ENCODE measurements around the gene POLR2L.

Gene POLR2L

GRCh38 chr11:869399-870126 is 27.2 kb upstream of the POLR2L start:
- in situ Hi-C loops (cut with HindIII; ENCODE audit: low sequenced_read_pairs), result no loop called here

DNA sequence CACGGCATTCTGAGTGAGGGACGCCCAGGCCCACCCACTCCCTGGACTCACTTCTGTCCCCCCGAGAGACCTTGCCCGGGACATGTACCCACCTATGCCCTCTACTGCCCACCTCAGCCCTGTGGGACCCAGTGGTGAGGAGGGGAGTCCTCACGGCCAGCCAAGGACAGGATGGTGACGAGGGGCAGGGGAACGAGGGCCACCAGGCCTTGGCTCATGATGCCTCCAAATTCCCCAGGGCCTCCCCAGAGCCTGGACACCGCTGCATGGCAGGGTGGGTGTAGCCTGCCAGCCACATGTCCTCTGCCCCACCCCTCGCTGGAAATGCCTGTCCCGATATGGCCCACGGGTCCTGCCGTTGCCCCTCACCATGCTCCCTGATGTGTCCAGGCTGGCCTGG is 26.5 kb upstream of the POLR2L start:
- in situ Hi-C loops (cut with HindIII; ENCODE audit: low sequenced_read_pairs), result no loop called here

- in situ Hi-C loops (cut with HindIII; ENCODE audit: low sequenced_read_pairs), result no loop called here
Observed at GRCh38 chr11:868394-868793, 26.1 kb upstream of the POLR2L start.

- in situ Hi-C loops (cut with HindIII; ENCODE audit: low sequenced_read_pairs), result no loop called here
Observed at GRCh38 chr11:867856-868358, 25.6 kb upstream of the POLR2L start.

DNA sequence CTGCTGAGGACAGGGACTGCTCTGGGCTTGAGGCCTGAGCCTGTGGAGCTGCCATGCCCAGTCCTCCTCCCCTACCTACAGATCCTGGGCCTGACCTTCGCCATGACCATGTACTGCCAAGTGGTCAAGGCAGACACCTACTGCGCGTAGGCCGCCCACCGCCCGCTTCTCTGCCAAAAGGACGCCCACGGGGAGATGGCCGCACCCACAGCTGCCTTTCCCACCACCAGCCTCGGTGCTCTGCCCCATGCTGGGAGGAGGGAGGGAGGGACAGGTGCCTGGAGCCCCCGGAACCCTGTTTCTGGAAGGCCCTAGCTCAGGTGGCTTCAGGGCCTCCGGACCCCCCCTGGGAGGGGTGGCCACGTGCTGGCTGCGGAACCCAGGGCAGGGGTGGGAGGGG is 24.2 kb upstream of the POLR2L start:
- in situ Hi-C loops (cut with HindIII; ENCODE audit: low sequenced_read_pairs), result no loop called here

DNA sequence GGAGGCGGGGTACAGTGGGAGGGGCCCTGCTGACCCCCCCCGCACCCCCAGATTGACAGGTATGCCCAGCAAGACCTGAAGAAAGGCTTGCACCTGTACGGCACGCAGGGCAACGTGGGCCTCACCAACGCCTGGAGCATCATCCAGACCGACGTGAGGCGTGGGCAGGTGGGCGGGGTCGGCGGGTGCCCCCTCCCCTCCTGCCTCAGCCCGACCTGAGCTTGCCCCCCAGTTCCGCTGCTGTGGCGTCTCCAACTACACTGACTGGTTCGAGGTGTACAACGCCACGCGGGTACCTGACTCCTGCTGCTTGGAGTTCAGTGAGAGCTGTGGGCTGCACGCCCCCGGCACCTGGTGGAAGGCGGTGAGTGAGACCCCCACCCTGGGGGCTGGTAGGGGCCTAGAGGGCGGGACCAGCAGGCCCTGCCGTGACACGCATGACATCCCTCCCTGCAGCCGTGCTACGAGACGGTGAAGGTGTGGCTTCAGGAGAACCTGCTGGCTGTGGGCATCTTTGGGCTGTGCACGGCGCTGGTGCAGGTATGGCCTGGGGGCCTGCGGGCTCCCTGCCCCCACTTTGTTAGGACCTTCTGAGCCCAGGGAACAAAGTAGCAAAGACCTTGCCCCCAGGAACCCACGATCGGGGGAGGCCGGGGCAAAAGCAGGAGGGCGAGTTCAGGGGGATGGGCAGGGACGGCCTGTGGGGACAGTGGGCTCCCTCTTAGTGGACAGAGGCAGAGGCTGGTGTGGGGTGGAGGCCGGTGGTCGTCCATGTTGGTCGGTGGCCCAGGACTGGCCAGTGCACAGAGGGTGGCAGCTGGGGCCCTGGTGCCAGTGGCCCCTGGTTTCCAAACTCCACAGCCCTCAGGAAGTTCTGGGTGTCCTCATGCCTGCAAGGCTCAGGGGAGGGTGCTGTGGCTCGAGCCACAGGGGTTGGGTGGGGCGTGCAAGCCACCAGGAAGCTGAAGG is 23.4 kb upstream of the POLR2L start:
- in situ Hi-C loops (cut with HindIII; ENCODE audit: low sequenced_read_pairs), result no loop called here

DNA sequence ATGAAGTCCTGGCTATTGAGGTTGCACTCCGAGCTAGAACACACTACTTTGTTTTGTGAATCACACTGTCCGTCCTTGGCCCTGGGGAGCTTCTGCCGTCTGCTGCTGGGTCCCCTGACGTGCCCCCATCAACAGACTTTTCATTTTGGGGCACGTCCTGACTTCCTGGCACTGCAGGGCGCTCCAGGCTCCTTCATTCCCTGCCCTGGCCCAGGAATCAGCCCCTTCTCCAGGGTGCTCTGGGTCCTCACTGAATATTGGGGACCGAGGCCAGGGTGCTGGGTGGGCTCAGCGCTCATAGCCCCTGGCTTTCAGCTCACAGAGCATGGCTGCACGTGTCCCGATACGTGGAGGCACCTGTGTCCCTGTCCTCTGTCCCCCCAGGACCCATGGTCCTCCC is 22.6 kb upstream of the POLR2L start:
- in situ Hi-C loops (cut with HindIII; ENCODE audit: low sequenced_read_pairs), result loop anchor here (5.0 kb wide), 1 partner anchor 47 kb away; the partner anchor contains the start of gene CHID1

DNA sequence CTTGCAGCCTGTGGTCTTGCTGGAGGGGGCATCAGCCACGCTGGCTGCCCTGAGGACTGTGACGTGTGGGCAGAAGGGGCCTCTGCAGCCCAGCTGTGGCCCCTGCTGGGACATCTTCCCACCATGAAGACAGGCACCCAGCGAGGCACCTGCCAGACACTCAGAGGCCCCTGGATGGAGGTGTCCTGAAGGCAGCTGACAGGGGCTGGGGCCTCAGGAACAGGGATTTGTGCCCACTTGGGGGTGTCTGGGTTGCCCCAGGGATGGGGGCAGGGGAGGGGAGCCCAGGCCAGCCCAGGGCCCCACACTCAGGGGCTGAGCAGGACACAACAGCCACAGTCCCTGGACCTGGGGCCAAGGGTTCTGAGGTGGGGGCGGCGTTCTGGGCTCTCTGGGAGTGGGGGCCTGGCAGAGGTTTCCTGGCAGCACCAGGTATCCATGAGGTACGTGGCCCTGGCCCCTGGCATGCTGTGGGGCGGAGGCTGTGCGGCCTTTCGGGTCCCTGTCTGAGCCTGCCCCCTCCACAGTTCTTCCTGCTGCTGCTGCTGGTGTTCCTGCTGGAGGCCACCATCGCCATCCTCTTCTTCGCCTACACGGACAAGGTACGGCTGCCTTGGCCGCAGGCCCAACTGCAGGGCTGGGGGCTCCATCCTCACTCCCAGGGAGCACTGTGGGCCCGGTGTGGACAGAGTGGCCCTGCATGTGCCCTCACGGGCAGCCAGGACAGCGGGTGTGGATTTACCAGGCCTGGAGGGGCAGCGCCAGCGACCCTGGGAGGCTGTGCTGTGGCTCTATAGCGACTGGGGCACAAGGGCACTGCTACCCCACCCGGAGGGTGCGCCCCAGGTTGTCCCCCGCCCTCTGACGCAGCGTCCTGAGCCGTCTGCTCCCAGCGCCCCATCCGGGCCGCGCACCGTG is 21.8 kb upstream of the POLR2L start:
- in situ Hi-C loops (cut with HindIII; ENCODE audit: low sequenced_read_pairs), result loop anchor here (5.0 kb wide), 1 partner anchor 48 kb away; the partner anchor contains the start of gene CHID1

DNA sequence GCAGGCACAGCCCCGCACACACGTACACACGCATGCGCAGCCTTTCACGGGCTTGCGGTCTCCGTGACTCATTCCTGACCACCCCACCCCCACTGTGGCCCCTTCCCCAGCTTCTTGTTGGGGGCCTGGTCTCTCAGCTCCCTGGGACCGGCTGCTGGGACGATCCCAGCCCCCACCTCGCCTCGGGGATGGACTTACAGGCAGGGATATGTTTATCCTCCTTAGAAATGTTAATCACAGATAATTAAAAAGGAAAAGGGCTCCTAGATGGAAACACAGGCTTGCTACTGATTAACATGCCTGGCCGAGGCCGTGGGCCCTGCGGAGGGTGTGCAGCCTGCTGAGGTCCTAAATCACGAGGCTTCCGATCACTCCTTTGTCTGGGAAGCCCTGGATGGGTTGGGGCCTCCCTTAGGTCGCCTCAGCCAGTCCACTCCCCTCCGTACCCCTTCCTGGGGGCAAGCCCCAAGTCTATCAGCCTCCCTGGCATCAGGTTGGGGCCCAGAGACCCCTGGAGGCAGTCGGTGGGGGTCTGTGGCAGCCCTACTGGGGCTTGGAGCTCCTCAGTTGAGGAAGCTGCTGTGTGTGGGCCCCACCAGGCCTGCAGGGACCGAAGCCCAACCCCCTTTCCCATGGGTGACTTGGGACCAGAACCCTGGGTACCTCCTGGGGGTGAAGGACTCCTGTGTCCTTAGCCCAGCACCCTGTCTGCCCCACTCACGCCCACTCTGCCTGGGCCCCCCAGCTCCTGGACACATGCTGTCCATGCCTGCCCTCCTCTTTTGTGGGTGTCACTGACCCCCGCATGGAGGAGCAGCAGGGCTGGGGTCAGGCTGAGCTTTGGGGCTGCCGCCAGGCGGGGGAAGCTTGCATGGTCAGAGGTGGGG is 20.9 kb upstream of the POLR2L start:
- in situ Hi-C loops (cut with HindIII; ENCODE audit: low sequenced_read_pairs), result loop anchor here (5.0 kb wide), 1 partner anchor 49 kb away; the partner anchor contains the start of gene CHID1

DNA sequence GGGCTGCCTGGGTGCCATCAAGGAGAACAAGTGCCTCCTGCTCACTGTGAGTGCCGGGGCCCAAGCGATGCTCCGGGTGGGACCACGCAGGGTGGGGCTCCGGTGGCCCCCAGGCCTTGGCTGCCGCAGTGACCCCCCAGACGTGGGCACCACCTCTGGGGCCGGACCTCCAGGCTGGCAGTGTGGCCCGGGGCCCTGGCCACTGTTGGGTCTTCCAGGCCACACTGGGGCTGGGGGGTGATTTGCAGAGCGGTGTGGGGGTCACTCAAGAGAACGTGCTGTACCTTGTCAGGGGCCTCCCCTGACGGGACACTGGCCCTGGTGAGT is 20.3 kb upstream of the POLR2L start:
- in situ Hi-C loops (cut with HindIII; ENCODE audit: low sequenced_read_pairs), result loop anchor here (5.0 kb wide), 1 partner anchor 50 kb away; the partner anchor contains the start of gene CHID1

- in situ Hi-C loops (cut with HindIII; ENCODE audit: low sequenced_read_pairs), result loop anchor here (5.0 kb wide), 1 partner anchor 50 kb away; the partner anchor contains the start of gene CHID1
Observed at GRCh38 chr11:862081-862661, 19.8 kb upstream of the POLR2L start.

DNA sequence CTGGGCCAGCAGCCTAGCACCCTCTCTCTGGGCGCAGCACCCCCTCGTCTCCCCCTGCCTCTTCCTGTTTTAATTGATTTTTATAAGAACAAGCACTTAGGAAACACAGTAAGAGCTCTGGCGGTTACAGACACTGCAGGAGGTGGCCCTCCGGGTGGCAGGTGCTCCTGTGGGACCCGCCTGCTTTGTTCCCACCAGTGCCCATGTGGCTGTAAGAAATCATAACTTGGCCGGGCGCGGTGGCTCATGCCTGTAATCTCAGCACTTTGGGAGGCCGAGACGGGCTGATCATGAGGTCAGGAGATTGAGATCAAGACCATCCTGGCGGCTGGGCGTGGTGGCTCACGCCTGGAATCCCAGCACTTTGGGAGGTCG is 18.8 kb upstream of the POLR2L start:
- in situ Hi-C loops (cut with HindIII; ENCODE audit: low sequenced_read_pairs), result loop anchor here (5.0 kb wide), 1 partner anchor 51 kb away; the partner anchor contains the start of gene CHID1

DNA sequence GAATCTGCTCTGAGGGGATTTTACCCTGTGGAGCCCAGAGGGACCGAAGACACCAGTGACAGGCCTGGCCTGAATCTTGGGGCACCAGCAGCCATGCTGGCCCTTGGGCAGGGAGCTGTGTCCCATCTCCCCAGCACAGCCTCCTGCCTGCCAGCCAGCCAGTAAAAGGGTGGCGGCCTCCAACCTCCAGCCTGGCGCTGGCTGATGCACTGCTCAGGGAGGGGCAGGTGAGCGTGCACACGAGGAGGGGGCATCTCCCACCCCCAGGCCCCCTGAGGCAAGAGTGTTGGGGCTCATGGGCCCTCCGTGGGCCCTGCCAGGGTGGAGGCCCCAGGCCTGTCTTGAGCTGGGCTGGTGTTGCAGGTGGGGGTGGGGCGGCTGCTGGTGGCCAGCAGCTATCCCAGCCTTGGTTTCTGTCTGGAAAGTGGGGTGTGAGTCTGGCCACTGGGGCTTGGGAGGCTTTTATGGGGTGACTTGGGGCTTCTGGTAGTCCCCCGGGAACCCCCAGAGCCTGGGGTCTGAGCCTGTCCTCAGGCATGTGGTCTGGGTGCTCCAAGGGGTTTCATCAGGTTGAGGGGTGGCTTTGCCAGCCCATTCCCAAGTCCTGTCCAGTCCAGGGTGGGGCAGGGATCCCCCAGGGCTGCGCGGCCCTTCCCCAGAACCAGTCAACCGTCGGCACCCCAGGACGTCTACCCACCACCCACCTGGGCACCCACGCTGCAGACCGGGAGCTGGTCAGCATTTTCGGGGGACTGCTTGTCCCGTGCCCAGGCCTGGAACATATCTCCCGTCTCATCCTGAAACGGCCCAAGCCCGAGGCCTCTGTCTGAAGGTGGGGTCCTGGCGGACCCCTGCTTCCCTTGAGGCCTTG is 18.1 kb upstream of the POLR2L start:
- in situ Hi-C loops (cut with HindIII; ENCODE audit: low sequenced_read_pairs), result loop anchor here (5.0 kb wide), 1 partner anchor 52 kb away; the partner anchor contains the start of gene CHID1

GRCh38 chr11:859394-860131 is 17.2 kb upstream of the POLR2L start:
- in situ Hi-C loops (cut with HindIII; ENCODE audit: low sequenced_read_pairs), result loop anchor here (5.0 kb wide), 1 partner anchor 53 kb away; the partner anchor contains the start of gene CHID1

GRCh38 chr11:858762-859339 is 16.5 kb upstream of the POLR2L start:
- in situ Hi-C loops (cut with HindIII; ENCODE audit: low sequenced_read_pairs), result no loop called here

DNA sequence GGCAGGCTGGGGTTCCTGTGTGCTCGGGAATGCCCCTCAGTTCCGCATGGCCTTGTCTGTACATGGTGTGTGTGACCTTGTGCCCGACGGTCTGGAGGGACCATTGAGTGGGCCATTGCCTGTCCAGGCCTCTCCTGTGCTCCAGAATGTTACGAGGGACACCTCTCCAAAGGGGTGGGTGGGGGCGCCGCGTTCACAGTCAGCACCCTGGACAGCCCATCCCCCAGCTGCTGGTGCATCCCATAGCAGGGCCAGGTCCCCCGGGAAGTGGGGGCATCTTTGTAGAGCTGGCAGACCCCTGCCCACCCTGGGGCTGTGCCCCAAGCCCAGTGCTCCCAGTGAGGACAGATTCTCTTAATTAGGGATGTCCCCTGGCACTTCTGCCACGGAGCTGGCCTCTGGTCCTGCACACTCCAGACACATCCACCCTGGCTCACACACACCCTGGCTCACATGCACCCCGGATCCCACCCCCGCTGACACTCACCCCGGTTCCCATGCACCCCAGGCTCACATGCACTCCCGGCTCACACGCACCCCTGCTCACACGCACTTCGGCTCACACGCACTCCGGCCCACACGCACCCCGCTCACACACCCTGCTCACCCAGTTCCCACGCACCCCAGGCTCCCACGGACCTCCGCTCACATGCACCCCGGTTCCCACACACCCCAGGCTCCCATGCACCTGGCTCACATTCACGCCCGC is 15.9 kb upstream of the POLR2L start:
- in situ Hi-C loops (cut with HindIII; ENCODE audit: low sequenced_read_pairs), result no loop called here
